CD4-positive, alpha-beta T cell treated with Interferon alpha-2 for 1 hour (primary cell): ENCODE measurements around the gene SELENON.

Experiments
- DNase-seq, 2 donors: peaks; one replicate each; pipeline ENCODE4 v3.0.0-alpha.2; 2020 to 2022

Gene SELENON

DNA sequence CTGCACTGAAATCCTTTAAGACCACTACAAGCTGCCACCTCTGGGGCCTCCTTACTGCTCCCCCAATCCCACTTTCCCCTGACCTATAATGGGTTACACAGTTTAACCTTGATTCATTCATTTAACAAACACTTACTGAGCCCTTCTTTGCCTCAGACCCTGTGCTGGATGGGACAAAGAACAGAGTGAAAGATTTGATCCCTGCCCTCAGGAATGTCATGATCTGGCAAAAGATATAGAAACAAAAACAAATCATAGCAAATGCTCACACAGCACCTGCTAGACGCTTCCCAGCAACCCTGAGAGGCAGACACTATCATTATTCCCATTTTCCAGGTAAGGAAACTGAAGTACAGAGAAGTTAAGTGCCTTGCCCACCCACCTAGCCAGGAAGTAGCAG lies 66.3 kb downstream of the SELENON start:
- DNase-seq = no peak

DNA sequence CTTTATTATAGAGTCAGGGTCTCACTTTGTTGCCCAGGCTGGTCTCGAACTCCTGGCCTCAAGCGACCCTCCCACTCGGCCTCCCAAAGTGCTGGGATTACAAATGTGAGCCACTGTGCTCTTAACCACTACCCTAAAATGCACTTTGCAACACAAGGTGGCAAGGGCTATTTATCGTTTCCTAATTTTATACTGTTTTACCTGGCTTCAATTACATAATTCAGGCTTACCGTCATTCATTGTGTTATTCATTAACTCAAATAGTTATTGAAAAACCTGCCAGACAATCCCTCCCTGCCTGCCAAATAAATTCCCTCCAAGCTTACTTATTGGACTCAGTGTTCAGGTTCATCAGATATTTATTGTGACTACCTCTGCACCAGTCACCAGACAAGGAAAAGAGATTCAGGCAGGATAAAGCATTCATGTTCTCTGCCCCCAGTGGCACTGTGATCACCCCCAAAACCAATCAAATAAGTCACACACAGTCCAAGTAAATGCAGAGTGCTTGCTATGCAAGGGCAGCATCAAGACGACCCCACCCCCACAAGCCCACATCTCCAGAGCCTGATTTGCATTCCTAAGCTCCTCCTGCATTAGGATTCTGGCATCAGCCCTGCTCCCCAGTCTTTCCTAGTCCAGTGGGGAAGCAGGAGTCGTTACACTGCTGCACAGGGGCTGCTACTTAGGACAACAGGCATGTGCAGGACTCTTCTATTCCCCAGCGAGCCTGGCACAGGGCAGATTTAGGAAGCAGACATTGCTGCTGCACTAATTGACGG lies 67.4 kb downstream of the SELENON start:
- no peak for DNase-seq
